ENCODE measurements around the gene KDM2B. TPM values are rescaled to one million over a fixed set of nuclear protein-coding genes. Genes with fewer than 3 reads are reported as not detected.
"Not testable (repeated sequence)": the region's sequence is repeated elsewhere in the genome, so short reads cannot be mapped to it uniquely, and the experiment has no call there.

Gene KDM2B
- total and polyA plus RNA-seq, 2 experiments from 2014 or later = 30.8 to 82.1 TPM

DNA sequence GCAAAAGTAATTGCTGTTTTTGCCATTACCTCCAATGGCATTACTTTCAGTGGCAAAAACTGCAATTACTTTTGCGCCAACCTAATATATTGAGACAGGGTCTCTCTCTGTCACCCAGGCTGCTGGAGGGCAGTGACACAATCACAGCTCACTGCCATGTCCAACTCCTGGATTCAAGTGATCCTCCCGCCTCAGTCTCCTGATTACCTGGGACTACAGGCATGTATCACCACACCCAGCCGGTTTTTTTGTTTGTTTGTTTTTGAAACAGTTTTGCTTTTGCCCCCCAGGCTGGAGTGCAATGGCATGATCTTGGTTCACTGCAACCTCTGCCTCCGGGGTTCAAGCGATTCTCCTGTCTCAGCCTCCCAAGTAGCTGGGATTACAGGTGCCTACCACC lies 15.7 kb upstream of the KDM2B start:
- DNase-seq (ENCODE audit: low read depth in 1 of 2, low spot score in 1 of 2) = no peak
- no peaks in the 10 kb centered on the region for H3K4me1 ChIP-seq (ENCODE audit: low read depth)
- H3K36me3 ChIP-seq = no peaks in the 10 kb centered on the region
- H3K27ac ChIP-seq = no peak overlapping the region
- H3K9me3 ChIP-seq (ENCODE audit: low read depth) = no peaks in the 10 kb centered on the region
- TF ChIP-seq, protein P1, sequence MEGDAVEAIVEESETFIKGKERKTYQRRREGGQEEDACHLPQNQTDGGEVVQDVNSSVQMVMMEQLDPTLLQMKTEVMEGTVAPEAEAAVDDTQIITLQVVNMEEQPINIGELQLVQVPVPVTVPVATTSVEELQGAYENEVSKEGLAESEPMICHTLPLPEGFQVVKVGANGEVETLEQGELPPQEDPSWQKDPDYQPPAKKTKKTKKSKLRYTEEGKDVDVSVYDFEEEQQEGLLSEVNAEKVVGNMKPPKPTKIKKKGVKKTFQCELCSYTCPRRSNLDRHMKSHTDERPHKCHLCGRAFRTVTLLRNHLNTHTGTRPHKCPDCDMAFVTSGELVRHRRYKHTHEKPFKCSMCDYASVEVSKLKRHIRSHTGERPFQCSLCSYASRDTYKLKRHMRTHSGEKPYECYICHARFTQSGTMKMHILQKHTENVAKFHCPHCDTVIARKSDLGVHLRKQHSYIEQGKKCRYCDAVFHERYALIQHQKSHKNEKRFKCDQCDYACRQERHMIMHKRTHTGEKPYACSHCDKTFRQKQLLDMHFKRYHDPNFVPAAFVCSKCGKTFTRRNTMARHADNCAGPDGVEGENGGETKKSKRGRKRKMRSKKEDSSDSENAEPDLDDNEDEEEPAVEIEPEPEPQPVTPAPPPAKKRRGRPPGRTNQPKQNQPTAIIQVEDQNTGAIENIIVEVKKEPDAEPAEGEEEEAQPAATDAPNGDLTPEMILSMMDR (IDR thresholded peaks at IDR 0.05; ENCODE audit: low read depth, low read length) = no peak
- no peak overlapping the region for H3K4me3 ChIP-seq
- H3K27me3 ChIP-seq = no peaks in the 10 kb centered on the region

DNA sequence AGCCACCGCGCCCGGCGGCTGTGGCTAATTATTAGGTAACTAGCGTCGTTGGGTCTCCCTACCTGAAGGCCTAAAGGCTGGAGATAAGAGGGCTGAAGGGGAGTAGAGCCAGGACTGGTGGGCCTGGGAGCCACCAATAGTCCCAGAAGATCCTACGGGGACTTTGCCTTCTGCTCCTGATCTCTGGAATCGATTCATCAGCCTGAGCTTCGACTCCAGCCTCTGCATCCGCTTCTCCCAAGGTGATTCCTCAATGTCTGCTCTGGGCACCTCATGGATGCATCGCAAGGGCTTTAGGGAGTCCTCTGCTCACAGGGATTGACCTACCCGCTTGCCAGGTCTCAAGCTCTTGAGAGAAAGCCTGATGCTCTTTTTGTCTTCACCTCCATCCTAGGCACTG lies 14.7 kb upstream of the KDM2B start:
- DNase-seq (ENCODE audit: low read depth in 1 of 2, low spot score in 1 of 2) = no peak
- Histone ChIP-seq H3K36me3 (no peaks in the 10 kb centered on the region), H3K27me3 (no peaks in the 10 kb centered on the region), H3K4me3 (no peak overlapping the region), H3K27ac (no peak overlapping the region), H3K9me3 (ENCODE audit: low read depth) (no peaks in the 10 kb centered on the region), H3K4me1 (ENCODE audit: low read depth) (peaks cover 5% of the 10 kb centered on the region)
- TF ChIP-seq, protein P1 (IDR thresholded peaks at IDR 0.05; ENCODE audit: low read depth, low read length) = no peak

DNA sequence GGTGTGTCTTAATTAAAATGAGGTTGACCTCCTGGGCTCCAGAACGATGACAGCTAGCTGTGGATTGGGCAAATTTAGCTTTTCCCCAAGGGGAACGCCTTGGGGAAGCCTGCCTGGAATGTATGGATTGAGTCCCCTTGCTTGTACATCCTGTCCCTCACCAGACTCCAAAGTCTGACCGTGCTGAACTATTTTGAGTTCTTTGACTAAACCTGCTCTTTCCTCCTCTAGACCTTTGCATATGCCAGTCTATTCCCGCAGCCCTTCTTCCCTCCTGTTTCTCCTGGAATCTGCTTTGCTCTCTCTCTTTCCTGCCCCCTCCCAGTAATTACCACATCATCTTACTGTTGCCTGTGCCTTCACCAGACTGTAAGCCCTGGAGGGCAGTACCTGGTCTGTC lies 11.5 kb upstream of the KDM2B start:
- H3K4me1 ChIP-seq (ENCODE audit: low read depth) = peaks cover 8% of the 10 kb centered on the region
- H3K27me3 ChIP-seq = no peaks in the 10 kb centered on the region
- no peak for DNase-seq (ENCODE audit: low read depth in 1 of 2, low spot score in 1 of 2)
- no peak overlapping the region for H3K27ac ChIP-seq
- H3K9me3 ChIP-seq (ENCODE audit: low read depth) = no peaks in the 10 kb centered on the region
- H3K36me3 ChIP-seq = no peaks in the 10 kb centered on the region
- H3K4me3 ChIP-seq = no peak overlapping the region
- TF ChIP-seq, protein P1 (IDR thresholded peaks at IDR 0.05; ENCODE audit: low read depth, low read length) = no peak

DNA sequence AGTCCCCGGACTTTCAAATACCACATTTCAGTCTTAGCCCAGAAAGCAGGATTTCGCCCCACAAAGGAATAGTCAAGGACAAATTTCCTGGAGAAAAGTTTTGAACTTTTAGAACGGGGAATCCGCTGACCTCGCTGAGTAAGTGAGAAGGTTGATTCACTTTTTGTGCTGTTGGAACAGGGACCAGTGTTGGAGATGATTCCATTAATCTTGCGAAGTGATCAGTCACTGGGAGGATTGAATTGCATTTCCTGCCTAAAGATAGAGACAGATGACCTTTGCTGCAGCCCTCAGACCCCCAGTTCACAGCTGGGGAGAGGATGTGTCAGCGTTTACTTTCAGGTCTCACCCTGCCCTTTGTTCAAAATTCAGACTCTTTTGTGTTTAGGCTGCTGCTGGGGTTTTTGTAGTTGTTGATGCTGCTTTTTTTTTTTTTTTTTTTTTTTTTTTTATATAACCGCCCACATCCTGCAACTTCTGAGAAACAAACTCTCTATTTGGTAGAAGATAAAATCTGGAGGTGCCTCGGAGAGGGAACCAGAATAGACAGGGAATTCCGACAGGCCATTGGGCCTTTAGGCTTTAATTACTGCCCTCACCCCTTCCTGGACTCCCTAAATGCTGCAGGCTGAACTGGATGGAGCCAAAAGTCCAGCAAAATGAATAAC lies 9.8 kb upstream of the KDM2B start:
- TF ChIP-seq, protein P1 (IDR thresholded peaks at IDR 0.05; ENCODE audit: low read depth, low read length) = no peak
- peak overlapping the region; percentile 19 for H3K4me3 ChIP-seq
- H3K4me1 ChIP-seq (ENCODE audit: low read depth) = peaks cover 8% of the 10 kb centered on the region
- H3K36me3 ChIP-seq = no peaks in the 10 kb centered on the region
- peak overlapping the region; percentile 78 for H3K27ac ChIP-seq
- no peaks in the 10 kb centered on the region for H3K27me3 ChIP-seq
- DNase-seq (ENCODE audit: low read depth in 1 of 2, low spot score in 1 of 2) = peak; percentile 12 to 26
- no peaks in the 10 kb centered on the region for H3K9me3 ChIP-seq (ENCODE audit: low read depth)

DNA sequence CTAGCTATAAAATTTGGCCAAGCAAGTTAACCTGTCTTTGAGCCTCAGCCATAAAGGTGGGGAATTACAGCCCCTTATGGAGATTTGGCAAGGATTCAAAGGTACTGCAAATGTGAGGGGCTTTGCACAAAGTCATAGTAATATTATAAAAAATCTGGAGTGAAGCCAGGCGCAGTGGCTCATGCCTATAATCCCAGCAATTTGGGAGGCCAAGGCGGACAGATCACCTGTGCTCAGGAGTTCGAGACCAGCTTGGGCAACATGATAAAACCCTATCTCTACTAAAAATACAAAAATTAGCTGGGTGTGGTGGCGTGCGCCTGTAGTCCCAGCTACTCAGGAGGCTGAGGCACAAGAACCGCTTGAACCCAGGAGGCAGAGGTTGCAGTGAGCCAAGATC lies 4.1 kb upstream of the KDM2B start:
- not testable (repeated sequence) for H3K27me3 ChIP-seq; H3K4me3 ChIP-seq; H3K9me3 ChIP-seq (ENCODE audit: low read depth); DNase-seq (ENCODE audit: low read depth in 1 of 2, low spot score in 1 of 2); H3K36me3 ChIP-seq; H3K27ac ChIP-seq
- peaks cover 25% of the 10 kb centered on the region for H3K4me1 ChIP-seq (ENCODE audit: low read depth)

DNA sequence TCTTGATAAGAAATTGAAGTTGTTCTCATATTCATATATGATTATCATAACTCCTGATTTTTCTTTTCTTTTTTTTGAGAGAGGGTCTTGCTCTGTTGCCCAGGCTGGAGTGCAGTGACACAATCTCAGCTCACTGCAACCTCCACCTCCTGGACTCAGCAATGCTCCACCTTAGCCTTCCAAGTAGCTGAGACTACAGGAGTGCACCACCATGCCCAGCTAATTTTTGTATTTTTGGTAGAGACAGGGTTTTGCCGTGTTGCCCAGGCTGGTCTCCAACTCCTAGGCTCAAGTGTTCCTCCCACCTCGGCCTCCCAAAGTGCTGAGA lies 2.5 kb upstream of the KDM2B start:
- Histone ChIP-seq H3K4me1 (ENCODE audit: low read depth) (peaks cover 30% of the 10 kb centered on the region), H3K27ac (peak overlapping the region; percentile 96)
- not testable (repeated sequence) for H3K27me3 ChIP-seq; H3K36me3 ChIP-seq; DNase-seq (ENCODE audit: low read depth in 1 of 2, low spot score in 1 of 2); H3K4me3 ChIP-seq; H3K9me3 ChIP-seq (ENCODE audit: low read depth)

All from cardiac muscle cell (in vitro differentiated cells and primary cell).